HCT116 (cell line): ENCODE results near the gene SETD5. TPM values are rescaled to one million over a fixed set of nuclear protein-coding genes. Genes with fewer than 3 reads are reported as not detected.
A peak's percentile ranks its signal among the peaks of the same experiment; 100 is the strongest.

Source experiments
- ATAC-seq: fragments of 200-7000 bp; cut with Tn5 transposase; 2 replicates; pipeline ENCODE4 v1.9.1; 2020; ENCODE audit warnings: mild to moderate bottlenecking, moderate library complexity
- BruUV-seq: library from RNA; stranded (reverse); fragments of 400-500 nt; replicated peaks from 2 replicates; lab custom pipeline; 2021; lab: Mats Ljungman, UMichigan
- CTCF ChIA-PET: fragments of 300-600 bp; sonication (Branson Sonifier 250); formaldehyde crosslinking; loops from one replicate; lab custom pipeline; 2021; ENCODE audit warnings: antibody characterized with exemption; lab: Charles Lee
- POLR2A ChIA-PET: fragments of 300-600, 350-600 bp; sonication (Branson Sonifier 250); formaldehyde crosslinking; loops from one replicate; lab custom pipeline; 2021; ENCODE audit warnings: antibody characterized with exemption; lab: Charles Lee
- RAD21 ChIA-PET, 2 experiments: fragments of 300-600 bp; sonication (Branson Sonifier 250); formaldehyde crosslinking; loops; one replicate each; lab custom pipeline; 2023; ENCODE audit warnings: low total read pairs in 2 of 2; ENCODE audit not compliant: uncharacterized antibody in 2 of 2, unreplicated experiment in 2 of 2, low non-redundant PET in 1 of 2; lab: Charles Lee
- DNase-seq: peaks from one replicate; pipeline ENCODE4 v3.0.0-alpha.2; 2010; ENCODE audit warnings: low read depth, low spot score
- H2AFZ ChIP-seq: fragments of 200-600 bp; shearing (Covaris generic), sonication (generic); 2 replicates; pipeline ENCODE4 v1.6.1; 2017; ENCODE audit warnings: low read depth, mixed run types, mixed read lengths, antibody characterized with exemption, low read length; ENCODE audit not compliant: poor library complexity, severe bottlenecking
- H3K27ac ChIP-seq: 2 replicates; pipeline ENCODE4 v1.5.1; 2012; ENCODE audit warnings: low read depth, low read length
- H3K27me3 ChIP-seq: fragments of 200-600 bp; sonication (generic); 2 replicates; pipeline ENCODE4 v1.6.1; 2016; ENCODE audit warnings: mixed run types, low read length, mixed read lengths; ENCODE audit not compliant: insufficient read depth
- H3K36me3 ChIP-seq, 2 experiments: fragments of 200-500 bp in 1 of 2; fragments of 200-600 bp in 1 of 2; sonication (Bioruptor generic) in 1 of 2; sonication (generic) in 1 of 2; 2 replicates each; pipeline versions ENCODE4 v1.5.1 to v1.6.1; 2014 to 2016; ENCODE audit warnings: low read length in 2 of 2, inconsistent platforms in 1 of 2, mixed read lengths in 1 of 2, mixed run types in 1 of 2; ENCODE audit not compliant: insufficient read depth in 2 of 2, control insufficient read depth in 1 of 2
- H3K4me1 ChIP-seq, 2 experiments: fragments of 200-600 bp in 1 of 2; sonication (generic) in 1 of 2; 2 replicates each; pipeline versions ENCODE4 v1.5.1 to v1.6.1; 2012 to 2017; ENCODE audit warnings: low read length in 2 of 2, inconsistent platforms in 1 of 2, mild to moderate bottlenecking in 1 of 2, mixed read lengths in 1 of 2, mixed run types in 1 of 2, moderate library complexity in 1 of 2; ENCODE audit not compliant: insufficient read depth in 2 of 2, control insufficient read depth in 1 of 2
- H3K4me2 ChIP-seq: fragments of 200-600 bp; sonication (generic); 2 replicates; pipeline ENCODE4 v1.6.1; 2017; ENCODE audit warnings: mixed run types, low read length, mixed read lengths
- H3K4me3 ChIP-seq, 2 experiments: fragments of 200-600 bp in 1 of 2; sonication (generic) in 1 of 2; replicated peaks in 1 of 2; 2 replicates each; pipeline ENCODE4 v1.5.1; 2011 to 2016; ENCODE audit warnings: low read length in 2 of 2, control low read depth in 1 of 2, low read depth in 1 of 2, mild to moderate bottlenecking in 1 of 2, mixed read lengths in 1 of 2, mixed run types in 1 of 2
- H3K79me2 ChIP-seq: fragments of 200-600 bp; sonication (generic); 2 replicates; pipeline ENCODE4 v1.6.1; 2017; ENCODE audit warnings: mild to moderate bottlenecking, mixed run types, low read length, moderate library complexity, mixed read lengths; ENCODE audit not compliant: insufficient read depth
- H3K9ac ChIP-seq: fragments of 200-600 bp; sonication (generic); 2 replicates; pipeline ENCODE4 v1.6.1; 2016; ENCODE audit warnings: low read length, mixed read lengths
- H3K9me2 ChIP-seq: fragments of 200-600 bp; sonication (generic), shearing (Covaris generic); 2 replicates; pipeline ENCODE4 v1.6.1; 2017; ENCODE audit warnings: mixed run types, mild to moderate bottlenecking, moderate library complexity; ENCODE audit not compliant: insufficient read depth
- H3K9me3 ChIP-seq, 2 experiments: fragments of 200-500 bp in 1 of 2; fragments of 200-600 bp in 1 of 2; sonication (Bioruptor generic) in 1 of 2; sonication (generic) in 1 of 2; 2 replicates each; pipeline ENCODE4 v1.6.1; 2014 to 2017; ENCODE audit warnings: low read length in 2 of 2, mixed read lengths in 2 of 2, inconsistent platforms in 1 of 2, low read depth in 1 of 2, mild to moderate bottlenecking in 1 of 2, mixed run types in 1 of 2, moderate library complexity in 1 of 2; ENCODE audit not compliant: control insufficient read depth in 1 of 2, insufficient read depth in 1 of 2
- H4K20me1 ChIP-seq: fragments of 200-600 bp; sonication (generic), shearing (Covaris generic); 2 replicates; pipeline ENCODE4 v1.6.1; 2017; ENCODE audit warnings: mixed run types, mild to moderate bottlenecking, moderate library complexity; ENCODE audit not compliant: insufficient read depth
- ATF3 ChIP-seq: IDR thresholded peaks from 2 replicates; pipeline ENCODE4 v1.6.1; 2012
- CTCF ChIP-seq, 3 experiments: fragments of 200-600 bp in 1 of 3; sonication (generic) in 1 of 3; IDR thresholded peaks in 2 of 3; conservative IDR thresholded peaks in 1 of 3; 2 replicates each; pipeline ENCODE4 v1.5.1; 2012 to 2017; ENCODE audit warnings: low read depth in 2 of 3, low read length in 2 of 3, antibody characterized with exemption in 1 of 3, borderline replicate concordance in 1 of 3, control low read depth in 1 of 3, mild to moderate bottlenecking in 1 of 3, mixed read lengths in 1 of 3, mixed run types in 1 of 3, moderate library complexity in 1 of 3; ENCODE audit not compliant: insufficient read depth in 1 of 3
- ELF1 ChIP-seq: IDR thresholded peaks from 2 replicates; pipeline ENCODE4 v1.6.1; 2012; ENCODE audit warnings: low read depth, borderline replicate concordance
- EZH2phosphoT487 ChIP-seq: fragments of 200-600 bp; IDR thresholded peaks from 2 replicates; pipeline ENCODE4 v1.6.1; 2018; ENCODE audit warnings: antibody characterized with exemption, borderline replicate concordance
- FOSL1 ChIP-seq: IDR thresholded peaks from 2 replicates; pipeline ENCODE4 v1.6.1; 2012; ENCODE audit warnings: low read depth
- JUND ChIP-seq: IDR thresholded peaks from 2 replicates; pipeline ENCODE4 v1.6.1; 2012
- MAX ChIP-seq: IDR thresholded peaks from 2 replicates; pipeline ENCODE4 v1.6.1; 2012
- POLR2A ChIP-seq: IDR thresholded peaks from 2 replicates; pipeline ENCODE4 v1.7.0; 2011; ENCODE audit warnings: borderline replicate concordance; ENCODE audit not compliant: insufficient read depth, insufficient read length; ENCODE audit errors: extremely low read depth
- POLR2AphosphoS5 ChIP-seq: IDR thresholded peaks from 2 replicates; pipeline ENCODE4 v1.6.1; 2011; ENCODE audit warnings: mild to moderate bottlenecking, low read depth, low read length, moderate library complexity
- SP1 ChIP-seq: IDR thresholded peaks from 2 replicates; pipeline ENCODE4 v1.6.1; 2012; ENCODE audit warnings: low read depth
- SRF ChIP-seq: IDR thresholded peaks from 2 replicates; pipeline ENCODE4 v1.6.1; 2012; ENCODE audit warnings: low read depth
- TCF7L2 ChIP-seq: IDR thresholded peaks from 2 replicates; pipeline ENCODE4 v1.7.0; 2011; ENCODE audit warnings: borderline replicate concordance, inconsistent platforms; ENCODE audit not compliant: insufficient read depth, insufficient read length; ENCODE audit errors: extremely low read depth
- YY1 ChIP-seq: IDR thresholded peaks from 2 replicates; pipeline ENCODE4 v1.6.1; 2011; ENCODE audit warnings: low read length, low read depth, moderate library complexity, mild to moderate bottlenecking; ENCODE audit not compliant: insufficient replicate concordance; ENCODE audit errors: extremely low read depth
- ZFX ChIP-seq: fragments of 450-650 bp; IDR thresholded peaks from 2 replicates; pipeline ENCODE4 v1.6.1; 2017
- intact Hi-C: fragments of 100-400 bp; cut with micrococcal nuclease; formaldehyde crosslinking; loops from 2 replicates; pipeline ENCODE4 v1.10.0; 2022
- total RNA-seq: library from RNA; stranded (reverse); gene quantifications from one replicate; pipeline ENCODE4 v1.2.1, GENCODE V29; 2021; ENCODE audit not compliant: unreplicated experiment
- TF ChIP-seq, protein P1 (sequence below): IDR thresholded peaks from 2 replicates; pipeline ENCODE4 v1.6.1; 2011; ENCODE audit warnings: mild to moderate bottlenecking, low read length, moderate library complexity; ENCODE audit not compliant: insufficient replicate concordance; ENCODE audit errors: extremely low read depth

SETD5 gene
- total RNA-seq, 1 experiment from 2014 or later = 141 TPM

- POLR2A ChIA-PET = no interaction called here
- Histone ChIP-seq H3K9me2 (no peaks in the 10 kb centered on the region), H2AFZ (no peak overlapping the region), H3K4me1 (peaks cover 3 to 12% of the 10 kb centered on the region in 2 experiments; a peak in 3 of 4 replicates), H4K20me1 (peaks cover 9% of the 10 kb centered on the region; the same call in 1 of the 2 replicates), H3K79me2 (peaks cover 83% of the 10 kb centered on the region), H3K27me3 (no peaks in the 10 kb centered on the region), H3K27ac (no peak overlapping the region), H3K36me3 (peaks cover 44 to 77% of the 10 kb centered on the region in 2 experiments), H3K9ac (no peak overlapping the region), H3K9me3 (no peaks in the 10 kb centered on the region), H3K4me2 (no peak overlapping the region), H3K4me3 (no peak overlapping the region)
- DNase-seq (no peak), ATAC-seq (no peak)
- TF ChIP-seq POLR2AphosphoS5 (peak; percentile 44; the same call in 1 of the 2 replicates), POLR2A (no peak)
- intact Hi-C loops = no loop called here
- no TSS peak for BruUV-seq
- RAD21 ChIA-PET = no interaction called here
- CTCF ChIA-PET = no interaction called here
Measured at GRCh38 chr3:9390265-9390888, 7.0 kb upstream of the SETD5 start.

DNA sequence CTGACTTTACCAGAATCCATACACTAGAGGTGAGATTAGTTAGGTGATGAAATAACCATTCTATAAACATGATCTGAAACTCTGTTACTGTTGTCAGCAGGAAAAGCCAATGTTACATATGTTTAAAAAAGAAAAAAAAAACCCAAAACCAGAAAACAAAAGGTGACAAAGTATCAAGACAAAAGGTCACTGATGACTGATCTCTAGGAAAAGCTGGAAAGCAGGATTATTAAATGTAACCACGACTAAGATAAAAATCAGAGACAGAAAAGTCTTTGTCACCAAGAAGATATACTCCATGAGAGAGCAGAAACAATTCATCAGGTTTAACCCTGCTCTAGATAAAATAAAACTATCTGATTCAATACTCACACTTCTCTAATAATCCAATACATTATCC lies 5.4 kb upstream of the SETD5 start:
- no peak overlapping the region for H3K4me2 ChIP-seq
- H3K27ac ChIP-seq = no peak overlapping the region
- TF ChIP-seq EZH2phosphoT487 (no peak), FOSL1 (no peak), POLR2A (no peak), ELF1 (no peak), ZFX (no peak), ATF3 (no peak), CTCF (IDR thresholded peaks at IDR 0.05 in 2 of 3, conservative IDR thresholded peaks at IDR 0.05 in 1 of 3; ENCODE audit: borderline replicate concordance in 1 of 3, insufficient read depth in 1 of 3, low read depth in 2 of 3, low read length in 2 of 3) (no peak), SRF (no peak), JUND (no peak), MAX (no peak), SP1 (no peak), TCF7L2 (no peak), YY1 (no peak)
- TF ChIP-seq, protein P1, sequence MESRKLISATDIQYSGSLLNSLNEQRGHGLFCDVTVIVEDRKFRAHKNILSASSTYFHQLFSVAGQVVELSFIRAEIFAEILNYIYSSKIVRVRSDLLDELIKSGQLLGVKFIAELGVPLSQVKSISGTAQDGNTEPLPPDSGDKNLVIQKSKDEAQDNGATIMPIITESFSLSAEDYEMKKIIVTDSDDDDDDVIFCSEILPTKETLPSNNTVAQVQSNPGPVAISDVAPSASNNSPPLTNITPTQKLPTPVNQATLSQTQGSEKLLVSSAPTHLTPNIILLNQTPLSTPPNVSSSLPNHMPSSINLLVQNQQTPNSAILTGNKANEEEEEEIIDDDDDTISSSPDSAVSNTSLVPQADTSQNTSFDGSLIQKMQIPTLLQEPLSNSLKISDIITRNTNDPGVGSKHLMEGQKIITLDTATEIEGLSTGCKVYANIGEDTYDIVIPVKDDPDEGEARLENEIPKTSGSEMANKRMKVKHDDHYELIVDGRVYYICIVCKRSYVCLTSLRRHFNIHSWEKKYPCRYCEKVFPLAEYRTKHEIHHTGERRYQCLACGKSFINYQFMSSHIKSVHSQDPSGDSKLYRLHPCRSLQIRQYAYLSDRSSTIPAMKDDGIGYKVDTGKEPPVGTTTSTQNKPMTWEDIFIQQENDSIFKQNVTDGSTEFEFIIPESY = no peak
- H3K4me1 ChIP-seq = peaks cover 4 to 15% of the 10 kb centered on the region in 2 experiments; a peak in 3 of 4 replicates
- no peak for DNase-seq
- ChIA-PET RAD21 (no interaction called here), CTCF (no interaction called here), POLR2A (no interaction called here)
- no peaks in the 10 kb centered on the region for H3K9me3 ChIP-seq
- peaks cover 44 to 72% of the 10 kb centered on the region in 2 experiments for H3K36me3 ChIP-seq
- H3K9ac ChIP-seq = no peak overlapping the region
- peaks cover 9% of the 10 kb centered on the region; the same call in 1 of the 2 replicates for H4K20me1 ChIP-seq
- no peak overlapping the region for H3K4me3 ChIP-seq
- intact Hi-C loops = no loop called here
- no peaks in the 10 kb centered on the region for H3K9me2 ChIP-seq
- ATAC-seq = no peak
- H3K79me2 ChIP-seq = peaks cover 86% of the 10 kb centered on the region
- no peaks in the 10 kb centered on the region for H3K27me3 ChIP-seq
- no TSS peak for BruUV-seq
- no peak overlapping the region for H2AFZ ChIP-seq
